ENCODE results near the gene SCARB1.

DNA sequence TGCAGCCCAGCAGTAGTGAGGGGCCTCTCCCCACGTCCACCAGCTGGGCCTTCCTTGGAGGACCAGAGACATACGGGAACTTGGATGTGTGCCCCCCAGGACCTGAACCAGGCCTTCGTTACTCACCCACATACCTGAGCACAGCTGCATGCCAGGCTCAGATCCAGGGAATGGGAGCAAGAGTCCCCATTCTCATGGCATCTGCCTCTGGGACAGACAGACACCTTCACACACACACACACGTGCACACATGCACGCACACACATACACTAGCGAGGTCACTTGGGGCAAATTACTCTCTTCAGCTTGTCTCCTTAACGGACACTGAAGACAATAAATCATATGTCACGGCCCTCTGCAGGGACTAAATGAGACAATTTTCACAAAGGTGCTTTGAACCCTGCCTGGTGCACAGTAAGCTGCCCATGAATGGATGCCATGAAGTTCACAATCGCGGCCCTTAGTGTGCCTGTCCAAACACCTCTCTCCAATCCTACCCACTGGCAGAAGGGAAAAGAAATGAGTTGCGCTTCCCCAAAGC is 5.7 kb downstream of the SCARB1 start:
- TF ChIP-seq POLR2A (IDR thresholded peaks at IDR 0.05; ENCODE audit: low read depth) = no peak
- TF ChIP-seq, protein P1, sequence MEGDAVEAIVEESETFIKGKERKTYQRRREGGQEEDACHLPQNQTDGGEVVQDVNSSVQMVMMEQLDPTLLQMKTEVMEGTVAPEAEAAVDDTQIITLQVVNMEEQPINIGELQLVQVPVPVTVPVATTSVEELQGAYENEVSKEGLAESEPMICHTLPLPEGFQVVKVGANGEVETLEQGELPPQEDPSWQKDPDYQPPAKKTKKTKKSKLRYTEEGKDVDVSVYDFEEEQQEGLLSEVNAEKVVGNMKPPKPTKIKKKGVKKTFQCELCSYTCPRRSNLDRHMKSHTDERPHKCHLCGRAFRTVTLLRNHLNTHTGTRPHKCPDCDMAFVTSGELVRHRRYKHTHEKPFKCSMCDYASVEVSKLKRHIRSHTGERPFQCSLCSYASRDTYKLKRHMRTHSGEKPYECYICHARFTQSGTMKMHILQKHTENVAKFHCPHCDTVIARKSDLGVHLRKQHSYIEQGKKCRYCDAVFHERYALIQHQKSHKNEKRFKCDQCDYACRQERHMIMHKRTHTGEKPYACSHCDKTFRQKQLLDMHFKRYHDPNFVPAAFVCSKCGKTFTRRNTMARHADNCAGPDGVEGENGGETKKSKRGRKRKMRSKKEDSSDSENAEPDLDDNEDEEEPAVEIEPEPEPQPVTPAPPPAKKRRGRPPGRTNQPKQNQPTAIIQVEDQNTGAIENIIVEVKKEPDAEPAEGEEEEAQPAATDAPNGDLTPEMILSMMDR (IDR thresholded peaks at IDR 0.05) = no peak
- no peak for TF ChIP-seq EP300 (IDR thresholded peaks at IDR 0.05)
- no peak for TF ChIP-seq POLR2AphosphoS5 (IDR thresholded peaks at IDR 0.05)

Measured in esophagus muscularis mucosa (tissue), 4 donors.